GM21423 (cell line): ENCODE data around the gene FEM1C.

Experiments used
- ATAC-seq: cut with Tn5 transposase; IDR thresholded peaks from one replicate; pipeline ENCODE4 v1.9.1; 2021; ENCODE audit warnings: mild to moderate bottlenecking, moderate library complexity; ENCODE audit not compliant: unreplicated experiment

Gene FEM1C

GRCh38 chr5:115524199-115524847 is 20.3 kb downstream of the FEM1C start:
- ATAC-seq = no peak

- no peak for ATAC-seq
These were observed 21.7 kb downstream of the FEM1C start for GRCh38 chr5:115522832-115523403.

DNA sequence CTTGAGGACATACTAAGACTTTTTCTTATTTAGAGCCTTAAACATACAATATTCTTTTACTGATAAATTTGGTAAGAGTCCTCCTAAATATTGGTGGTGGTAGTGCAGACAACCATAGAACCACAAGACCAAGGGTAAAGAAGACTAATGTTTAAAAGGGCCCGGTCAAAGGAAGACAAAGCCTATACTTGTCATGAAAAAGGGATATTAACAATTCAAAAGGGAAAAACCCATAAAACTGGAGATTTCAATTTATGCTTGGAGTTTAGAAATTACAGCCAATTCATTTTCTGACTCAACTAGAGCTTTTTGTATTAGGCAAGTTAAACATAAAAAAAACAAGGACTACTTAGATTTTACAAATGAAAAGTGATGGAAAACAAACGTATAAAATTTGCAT is 24.4 kb downstream of the FEM1C start:
- no peak for ATAC-seq

DNA sequence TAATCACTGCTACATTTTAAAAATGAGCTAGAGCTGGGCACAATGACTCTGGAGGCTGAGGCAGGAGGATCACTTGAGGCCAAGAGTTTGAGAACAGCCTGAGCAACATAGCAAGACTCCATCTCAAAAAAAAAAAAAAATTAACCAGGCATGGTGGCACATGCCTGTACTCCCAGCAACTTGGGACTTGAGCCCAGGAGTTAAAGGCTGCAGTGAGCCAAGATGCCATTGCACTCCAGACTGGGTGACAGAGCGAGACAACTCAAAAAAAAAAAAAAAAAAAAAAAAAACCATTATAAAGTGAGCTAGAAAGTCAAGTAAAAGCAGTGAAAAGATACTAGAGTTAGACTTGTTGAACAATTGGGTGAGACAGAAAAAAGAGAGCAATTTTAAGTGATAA is 28.2 kb downstream of the FEM1C start:
- ATAC-seq = no peak

GRCh38 chr5:115514220-115514619 is 30.4 kb downstream of the FEM1C start:
- no peak for ATAC-seq

DNA sequence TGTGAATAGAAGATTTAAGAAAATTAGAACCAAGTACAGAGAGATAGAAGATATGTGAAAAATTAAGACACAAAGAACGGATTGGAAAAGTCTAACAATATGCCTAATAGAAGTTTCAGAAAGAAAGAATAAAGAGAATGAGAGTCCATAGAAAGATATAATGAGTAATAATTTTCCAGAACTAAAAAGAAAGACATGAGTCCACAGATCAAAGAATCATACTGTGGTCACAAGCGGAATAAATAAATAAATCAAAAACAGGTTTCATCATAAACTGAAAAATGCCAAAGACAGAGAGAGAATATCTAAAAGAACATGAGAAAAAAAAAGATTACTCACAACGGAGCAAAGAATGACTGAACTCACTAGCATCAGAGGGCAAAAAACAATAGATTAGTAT is 32.9 kb downstream of the FEM1C start:
- ATAC-seq = no peak

GRCh38 chr5:115510145-115510645 is 34.4 kb downstream of the FEM1C start:
- ATAC-seq = no peak

- ATAC-seq = no peak
These were observed 35.0 kb downstream of the FEM1C start for GRCh38 chr5:115509547-115509946.

GRCh38 chr5:115507681-115508080 is 36.9 kb downstream of the FEM1C start:
- ATAC-seq = no peak

DNA sequence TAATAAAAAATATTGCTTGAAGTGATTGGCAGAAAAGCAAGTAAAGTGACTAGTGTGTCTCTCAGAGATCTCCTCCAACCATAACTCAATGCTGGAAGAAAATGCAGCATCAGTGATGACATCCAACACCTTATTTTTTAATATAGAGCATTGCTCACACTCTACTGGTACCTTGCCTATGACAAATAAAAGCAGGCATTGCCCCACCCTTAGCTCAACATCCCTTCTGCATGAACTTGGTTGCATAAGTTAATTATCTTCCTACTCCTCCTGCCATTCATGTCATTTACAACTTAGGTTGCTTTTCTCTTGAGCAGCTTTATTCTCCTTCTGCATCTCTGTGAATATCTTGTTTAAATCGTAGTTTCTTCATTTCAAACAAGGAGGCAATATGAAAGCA is 41.2 kb downstream of the FEM1C start:
- no peak for ATAC-seq

DNA sequence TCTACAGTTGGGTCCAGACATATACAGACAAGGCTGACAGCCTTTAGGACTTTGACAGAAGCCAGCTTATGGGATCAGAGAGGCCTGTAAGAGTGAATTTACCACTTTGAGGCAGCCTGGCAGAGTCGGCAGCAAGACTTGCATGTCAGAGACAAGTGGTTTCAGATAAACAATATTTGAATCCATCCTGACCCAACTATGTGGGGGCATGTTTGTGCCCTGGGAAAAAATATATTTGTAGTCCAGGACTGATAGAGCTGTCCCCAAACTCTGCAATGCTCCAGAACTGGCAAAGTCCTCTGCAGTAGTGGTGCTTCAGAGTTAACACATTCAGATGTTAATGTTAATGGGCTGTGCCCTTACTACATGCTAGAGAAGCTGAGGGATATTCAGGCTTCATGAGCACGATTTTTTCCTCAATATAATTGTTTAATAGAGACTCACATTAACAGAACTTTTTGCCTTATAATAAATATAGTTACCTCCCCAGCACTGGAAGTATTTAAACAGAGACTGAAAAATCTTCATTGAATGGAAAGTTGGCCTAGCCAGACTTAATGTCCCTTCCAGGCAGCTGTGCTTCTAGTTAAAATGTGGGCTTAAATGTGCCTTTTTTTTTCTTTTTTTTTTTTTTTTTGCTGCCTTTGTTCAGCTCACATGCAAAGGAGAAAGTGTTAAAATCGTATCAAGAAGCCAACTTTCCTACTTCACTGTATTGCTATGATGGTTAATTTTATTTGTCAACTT is 42.9 kb downstream of the FEM1C start:
- no peak for ATAC-seq

- ATAC-seq = no peak
These were observed 44.4 kb downstream of the FEM1C start for GRCh38 chr5:115500225-115500624.

- no peak for ATAC-seq
These were observed 47.5 kb downstream of the FEM1C start for GRCh38 chr5:115496936-115497576.

DNA sequence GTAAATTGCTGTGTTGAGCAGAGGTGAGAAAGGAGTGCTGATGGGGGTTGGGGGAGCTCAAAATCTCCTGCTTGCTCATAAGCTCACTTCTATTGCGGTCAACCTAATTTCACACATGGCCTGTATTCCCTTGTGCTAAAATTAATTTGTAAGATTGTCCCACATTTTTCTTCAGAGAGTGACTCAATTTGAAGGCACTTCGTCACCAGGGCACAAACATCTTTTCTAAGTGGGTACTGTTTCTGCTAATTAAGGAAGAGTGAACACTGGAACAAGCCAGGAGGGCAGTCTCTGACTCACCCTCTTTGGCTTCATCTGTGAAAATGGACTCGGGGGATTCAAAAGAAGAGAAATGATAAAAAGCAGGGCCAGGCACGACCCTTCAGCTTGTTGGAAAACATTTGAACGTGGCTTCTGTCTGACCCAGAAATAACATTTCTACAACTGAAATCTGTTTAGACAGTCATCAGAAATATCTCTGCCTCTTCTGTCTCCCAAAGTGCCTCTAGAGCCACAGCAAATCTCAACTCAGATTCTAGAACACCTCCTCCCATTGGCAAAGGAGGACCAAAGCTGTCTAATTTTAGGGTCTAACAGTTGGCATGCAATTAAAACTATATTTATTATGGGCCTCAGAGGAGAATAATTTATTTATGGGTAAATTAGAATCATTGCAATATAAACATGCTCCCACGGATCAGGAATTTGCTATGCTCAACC is 49.8 kb downstream of the FEM1C start:
- no peak for ATAC-seq

- no peak for ATAC-seq
These were observed 54.0 kb downstream of the FEM1C start for GRCh38 chr5:115490596-115490995.

- ATAC-seq = no peak
These were observed 54.8 kb downstream of the FEM1C start for GRCh38 chr5:115489733-115490132.

- ATAC-seq = peak; percentile 47
These were observed 56.8 kb downstream of the FEM1C start for GRCh38 chr5:115487756-115488155.

DNA sequence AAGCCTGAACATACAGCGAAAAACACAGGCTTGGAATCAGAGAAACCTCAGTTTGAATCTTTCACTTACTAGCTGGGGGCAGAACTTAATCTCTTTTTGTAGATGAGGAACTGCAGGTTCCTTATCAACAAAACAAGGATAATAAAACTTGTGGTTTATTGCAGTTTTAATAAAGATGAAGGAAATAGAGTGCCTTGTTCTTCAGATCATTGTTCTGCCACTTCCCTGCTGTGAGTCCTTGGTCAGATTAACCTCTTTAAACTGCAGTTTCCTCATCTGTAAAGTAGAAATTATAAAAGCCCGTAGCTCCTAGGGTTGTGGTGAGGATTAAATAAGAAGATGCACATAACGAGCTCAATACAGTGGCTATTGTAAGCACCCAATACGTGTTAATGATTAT is 57.4 kb downstream of the FEM1C start:
- no peak for ATAC-seq

- no peak for ATAC-seq
These were observed 57.8 kb downstream of the FEM1C start for GRCh38 chr5:115486728-115487127.

DNA sequence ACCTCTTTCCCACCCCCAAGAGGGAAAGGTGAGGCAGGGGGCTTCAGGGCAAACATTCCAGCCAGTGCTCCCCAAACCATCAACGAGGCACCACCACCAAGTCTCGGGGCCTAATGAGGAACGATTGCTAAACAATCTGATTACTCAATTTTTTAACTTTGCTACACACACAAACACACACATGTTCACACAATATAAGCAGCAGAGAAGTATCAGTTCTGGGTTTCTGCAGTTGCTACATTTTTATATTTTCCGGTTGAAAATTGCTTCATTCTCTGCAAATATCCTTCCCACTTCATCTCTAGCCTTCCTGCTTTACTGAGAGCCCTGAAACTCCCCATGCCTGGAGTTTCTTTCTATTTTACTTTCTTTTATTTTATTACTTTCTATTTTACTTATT is 60.2 kb downstream of the FEM1C start:
- ATAC-seq = no peak

DNA sequence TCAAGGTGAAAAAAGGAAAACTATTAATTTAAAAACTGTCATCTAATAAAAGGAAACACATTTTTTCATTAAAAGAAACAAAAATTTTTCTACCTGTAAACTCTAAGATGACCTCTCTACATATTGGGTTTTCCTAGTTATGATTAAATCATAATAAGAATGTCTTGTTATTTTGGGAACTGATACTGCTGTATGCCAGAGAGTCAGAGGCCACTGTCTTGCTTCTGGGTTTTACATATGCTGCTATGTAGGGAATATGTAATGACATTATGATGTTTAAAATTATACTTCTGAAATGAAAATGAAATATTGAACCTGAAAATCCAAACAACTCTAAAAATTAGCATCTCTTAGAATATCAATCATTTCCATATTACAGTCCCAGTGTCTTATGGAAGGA is 63.7 kb downstream of the FEM1C start:
- no peak for ATAC-seq
